Caco-2 (cell line): Measurements from ENCODE around the gene CLK2. TPM values are rescaled to one million over a fixed set of nuclear protein-coding genes. Genes with fewer than 3 reads are reported as not detected.

Experiments used
- BruUV-seq: library from RNA; stranded (reverse); fragments of 400-500 nt; replicated peaks from 2 replicates; lab custom pipeline; 2021; lab: Mats Ljungman, UMichigan
- CTCF ChIA-PET: fragments of 300-600 bp; sonication (Branson Sonifier 250); formaldehyde crosslinking; loops from one replicate; lab custom pipeline; 2022; ENCODE audit warnings: antibody characterized with exemption; lab: Charles Lee
- POLR2A ChIA-PET: fragments of 300-600 bp; sonication (Branson Sonifier 250); formaldehyde crosslinking; loops from one replicate; lab custom pipeline; 2022; ENCODE audit warnings: antibody characterized with exemption; lab: Charles Lee
- DNase-seq, 2 experiments: peaks; one replicate each; pipeline versions ENCODE4 v3.0.0 to v3.0.0-alpha.2; 2020 to 2022
- H3K27me3 ChIP-seq: replicated peaks from 2 replicates; pipeline ENCODE4 v1.6.0; 2011; ENCODE audit warnings: low read length; ENCODE audit not compliant: control insufficient read depth, insufficient read depth
- H3K36me3 ChIP-seq: 2 replicates; pipeline ENCODE4 v1.5.1; 2011; ENCODE audit warnings: low read length; ENCODE audit not compliant: control insufficient read depth, insufficient read depth
- H3K4me1 ChIP-seq: fragments of 250-450 bp; sonication (Bioruptor Pico); 2 replicates; pipeline ENCODE4 v1.5.1; 2020; ENCODE audit warnings: mild to moderate bottlenecking
- H3K4me3 ChIP-seq: 2 replicates; pipeline ENCODE4 v1.5.1; 2011; ENCODE audit warnings: low read depth, mild to moderate bottlenecking, control low read depth, low read length
- H3K9me3 ChIP-seq: fragments of 250-450 bp; sonication (Bioruptor Pico); 2 replicates; pipeline ENCODE4 v1.5.1; 2020; ENCODE audit warnings: mild to moderate bottlenecking, moderate library complexity
- H3K27ac Mint-ChIP-seq: one replicate; pipeline ENCODE4 v1.8.0; 2022; ENCODE audit warnings: mixed read lengths; ENCODE audit not compliant: unreplicated experiment
- H3K27me3 Mint-ChIP-seq: one replicate; pipeline ENCODE4 v1.8.0; 2022; ENCODE audit warnings: mixed read lengths; ENCODE audit not compliant: insufficient read depth, unreplicated experiment
- H3K36me3 Mint-ChIP-seq: one replicate; pipeline ENCODE4 v1.8.0; 2022; ENCODE audit warnings: mild to moderate bottlenecking, mixed read lengths; ENCODE audit not compliant: insufficient read depth, unreplicated experiment
- H3K4me1 Mint-ChIP-seq: one replicate; pipeline ENCODE4 v1.8.0; 2022; ENCODE audit warnings: low read depth, mixed read lengths; ENCODE audit not compliant: unreplicated experiment
- H3K4me3 Mint-ChIP-seq: one replicate; pipeline ENCODE4 v1.8.0; 2022; ENCODE audit warnings: mild to moderate bottlenecking, moderate library complexity, mixed read lengths; ENCODE audit not compliant: unreplicated experiment
- H3K9me3 Mint-ChIP-seq: one replicate; pipeline ENCODE4 v1.8.0; 2022; ENCODE audit warnings: mixed read lengths; ENCODE audit not compliant: unreplicated experiment
- intact Hi-C: fragments of 100-400 bp; cut with micrococcal nuclease; formaldehyde crosslinking; loops from one replicate; pipeline ENCODE4 v1.10.0; 2022; ENCODE audit not compliant: unreplicated experiment
- total RNA-seq: library from RNA; stranded (reverse); gene quantifications from 2 replicates; pipeline ENCODE4 v1.2.3, GENCODE V29; 2022
- TF ChIP-seq, protein P1 (sequence below), 2 experiments: fragments of 200-600 bp in 1 of 2; IDR thresholded peaks; 1 replicate in 1 of 2; 2 replicates in 1 of 2; pipeline versions ENCODE4 v1.5.1 to v1.8.0; 2011 to 2022; ENCODE audit warnings: antibody characterized with exemption in 1 of 2, control low read depth in 1 of 2, inconsistent platforms in 1 of 2, low read depth in 1 of 2, low read length in 1 of 2, mild to moderate bottlenecking in 1 of 2, moderate library complexity in 1 of 2; ENCODE audit not compliant: insufficient read depth in 1 of 2, severe bottlenecking in 1 of 2, unreplicated experiment in 1 of 2

Gene CLK2
- total RNA-seq, 1 experiment from 2014 or later: 57.5 TPM

DNA sequence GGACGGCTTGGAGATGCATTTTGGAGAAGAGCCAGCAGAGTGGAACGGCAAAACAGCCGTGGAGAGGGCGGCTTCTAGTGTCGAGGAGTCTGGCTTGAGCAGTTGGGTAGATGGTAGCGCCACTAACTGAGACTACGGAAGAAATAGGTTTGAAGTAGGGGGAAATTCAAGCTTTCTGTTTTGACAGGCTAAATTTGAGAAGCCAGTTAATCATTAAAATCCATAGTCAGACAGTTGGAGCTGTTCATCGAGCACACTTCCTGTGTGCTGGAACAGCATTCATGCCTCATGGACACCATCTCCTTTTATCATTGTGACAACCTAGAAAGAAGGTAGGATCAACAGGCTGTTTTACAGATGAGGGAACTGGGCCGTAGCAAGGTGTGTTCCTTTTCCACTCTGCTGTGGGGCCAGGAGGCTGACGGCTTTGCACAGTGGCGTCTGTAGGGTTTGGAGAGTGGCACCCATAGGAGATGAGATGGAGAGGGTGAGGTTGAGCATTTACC lies 31.3 kb upstream of the CLK2 start:
- no TSS peak for BruUV-seq

GRCh38 chr1:155301342-155301841 lies 28.1 kb upstream of the CLK2 start, which contains the start of gene PKLR:
PKLR (minus strand) TSS chr1:155301438; CDS start chr1:155301395, 43 bp downstream.
- no peak for DNase-seq
- intact Hi-C loops: no loop called here
- Mint-ChIP-seq H3K27ac (no peak within 1 kb of the TSS), H3K4me3 (no peak within 1 kb of the TSS), H3K27me3 (no peaks in the 10 kb centered on the region), H3K9me3 (no peaks in the 10 kb centered on the region), H3K4me1 (peaks cover 6% of the 10 kb centered on the region), H3K36me3 (no peaks in the 10 kb centered on the region)
- no TSS peak for BruUV-seq
- Histone ChIP-seq H3K9me3 (no peaks in the 10 kb centered on the region), H3K4me1 (no peaks in the 10 kb centered on the region), H3K27me3 (no peaks in the 10 kb centered on the region), H3K4me3 (no peak within 1 kb of the TSS), H3K36me3 (no peaks in the 10 kb centered on the region)
- TF ChIP-seq, protein P1, sequence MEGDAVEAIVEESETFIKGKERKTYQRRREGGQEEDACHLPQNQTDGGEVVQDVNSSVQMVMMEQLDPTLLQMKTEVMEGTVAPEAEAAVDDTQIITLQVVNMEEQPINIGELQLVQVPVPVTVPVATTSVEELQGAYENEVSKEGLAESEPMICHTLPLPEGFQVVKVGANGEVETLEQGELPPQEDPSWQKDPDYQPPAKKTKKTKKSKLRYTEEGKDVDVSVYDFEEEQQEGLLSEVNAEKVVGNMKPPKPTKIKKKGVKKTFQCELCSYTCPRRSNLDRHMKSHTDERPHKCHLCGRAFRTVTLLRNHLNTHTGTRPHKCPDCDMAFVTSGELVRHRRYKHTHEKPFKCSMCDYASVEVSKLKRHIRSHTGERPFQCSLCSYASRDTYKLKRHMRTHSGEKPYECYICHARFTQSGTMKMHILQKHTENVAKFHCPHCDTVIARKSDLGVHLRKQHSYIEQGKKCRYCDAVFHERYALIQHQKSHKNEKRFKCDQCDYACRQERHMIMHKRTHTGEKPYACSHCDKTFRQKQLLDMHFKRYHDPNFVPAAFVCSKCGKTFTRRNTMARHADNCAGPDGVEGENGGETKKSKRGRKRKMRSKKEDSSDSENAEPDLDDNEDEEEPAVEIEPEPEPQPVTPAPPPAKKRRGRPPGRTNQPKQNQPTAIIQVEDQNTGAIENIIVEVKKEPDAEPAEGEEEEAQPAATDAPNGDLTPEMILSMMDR (IDR thresholded peaks at IDR 0.05; ENCODE audit: insufficient read depth in 1 of 2, low read depth in 1 of 2, low read length in 1 of 2, severe bottlenecking in 1 of 2, unreplicated experiment in 1 of 2): no peak
- POLR2A ChIA-PET: no interaction called here
- CTCF ChIA-PET: no interaction called here

More for the DNA sequence above, 31.3 kb upstream of the CLK2 start:
- TF ChIP-seq, protein P1 (IDR thresholded peaks at IDR 0.05; ENCODE audit: insufficient read depth in 1 of 2, low read depth in 1 of 2, low read length in 1 of 2, severe bottlenecking in 1 of 2, unreplicated experiment in 1 of 2): no peak
- ChIA-PET POLR2A (no interaction called here), CTCF (interaction anchor here (1.6 kb wide), 1 partner anchor 26 kb away, joined by 3 read pairs; no protein-coding TSS in a partner anchor)
- Histone ChIP-seq H3K36me3 (no peaks in the 10 kb centered on the region), H3K27me3 (no peaks in the 10 kb centered on the region), H3K9me3 (no peaks in the 10 kb centered on the region), H3K4me1 (peaks cover 5% of the 10 kb centered on the region; the same call in 1 of the 2 replicates), H3K4me3 (no peak overlapping the region)
- Mint-ChIP-seq H3K4me1 (peaks cover 6% of the 10 kb centered on the region), H3K36me3 (peaks cover 21% of the 10 kb centered on the region), H3K27me3 (no peaks in the 10 kb centered on the region), H3K27ac (no peak overlapping the region), H3K4me3 (no peak overlapping the region), H3K9me3 (no peaks in the 10 kb centered on the region)
- intact Hi-C loops: no loop called here
- DNase-seq: no peak

GRCh38 chr1:155300553-155301329 lies 27.4 kb upstream of the CLK2 start:
- no peak overlapping the region for H3K4me3 Mint-ChIP-seq
- Histone ChIP-seq H3K4me1 (no peaks in the 10 kb centered on the region), H3K9me3 (no peaks in the 10 kb centered on the region), H3K36me3 (no peaks in the 10 kb centered on the region), H3K27me3 (no peaks in the 10 kb centered on the region), H3K4me3 (no peak overlapping the region)
- POLR2A ChIA-PET: no interaction called here
- H3K36me3 Mint-ChIP-seq: no peaks in the 10 kb centered on the region
- TF ChIP-seq, protein P1 (IDR thresholded peaks at IDR 0.05; ENCODE audit: insufficient read depth in 1 of 2, low read depth in 1 of 2, low read length in 1 of 2, severe bottlenecking in 1 of 2, unreplicated experiment in 1 of 2): no peak
- no peaks in the 10 kb centered on the region for H3K9me3 Mint-ChIP-seq
- H3K27ac Mint-ChIP-seq: no peak overlapping the region
- no peaks in the 10 kb centered on the region for H3K27me3 Mint-ChIP-seq
- CTCF ChIA-PET: no interaction called here
- intact Hi-C loops: no loop called here
- H3K4me1 Mint-ChIP-seq: peaks cover 6% of the 10 kb centered on the region
- DNase-seq: no peak
- no TSS peak for BruUV-seq
